HG02678 (cell line): ENCODE results near the gene LMO7.
"Not testable (repeated sequence)": the region's sequence is repeated elsewhere in the genome, so short reads cannot be mapped to it uniquely, and the experiment has no call there.

Experiments used
- ATAC-seq: cut with Tn5 transposase; IDR thresholded peaks from one replicate; pipeline ENCODE4 v1.9.1; 2021; ENCODE audit warnings: mild to moderate bottlenecking, moderate library complexity; ENCODE audit not compliant: unreplicated experiment

LMO7 gene

DNA sequence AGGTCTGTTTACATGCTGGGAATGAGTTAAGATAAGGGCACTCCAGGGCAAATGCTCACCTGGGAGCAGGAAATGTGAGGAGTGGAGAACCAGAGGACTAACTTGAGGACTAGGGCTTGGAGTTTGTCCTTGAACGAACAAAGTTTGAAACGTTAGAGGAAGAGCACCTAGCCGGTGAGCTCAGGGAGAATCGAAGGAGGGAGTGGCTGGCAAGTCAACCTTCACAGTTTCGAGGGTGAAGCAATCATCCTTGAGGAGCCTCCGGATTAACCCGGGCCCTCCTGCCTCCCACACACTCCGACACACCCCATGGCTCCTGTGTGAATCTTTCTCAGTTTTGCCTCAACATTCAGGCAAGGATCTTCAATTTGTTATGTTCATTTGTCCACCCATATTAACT, 58.6 kb downstream of the LMO7 start:
- no peak for ATAC-seq

GRCh38 chr13:75695908-75696307, 59.8 kb downstream of the LMO7 start:
- ATAC-seq: peak; percentile 78

DNA sequence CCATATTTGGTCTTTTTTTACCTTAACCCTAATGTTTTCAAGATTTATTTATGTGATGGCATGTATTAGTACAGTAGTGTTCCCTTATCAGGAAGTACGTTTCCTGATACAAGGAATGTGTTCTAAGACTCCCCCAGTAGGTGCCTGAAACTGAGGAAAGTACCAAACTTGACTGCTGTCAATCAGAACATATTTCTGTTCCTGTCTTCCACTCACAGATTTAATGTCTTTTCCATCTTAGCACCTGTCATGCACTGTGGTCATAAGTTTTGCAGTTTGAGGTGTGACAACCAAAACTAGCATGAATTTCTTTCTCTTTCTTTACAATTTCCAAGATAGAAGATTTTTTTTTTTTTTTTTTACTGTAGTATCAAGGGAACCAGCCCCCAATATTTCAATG, 62.9 kb downstream of the LMO7 start:
- no peak for ATAC-seq

- ATAC-seq: not testable (repeated sequence)
Measured at GRCh38 chr13:75699717-75700116, 63.6 kb downstream of the LMO7 start.

DNA sequence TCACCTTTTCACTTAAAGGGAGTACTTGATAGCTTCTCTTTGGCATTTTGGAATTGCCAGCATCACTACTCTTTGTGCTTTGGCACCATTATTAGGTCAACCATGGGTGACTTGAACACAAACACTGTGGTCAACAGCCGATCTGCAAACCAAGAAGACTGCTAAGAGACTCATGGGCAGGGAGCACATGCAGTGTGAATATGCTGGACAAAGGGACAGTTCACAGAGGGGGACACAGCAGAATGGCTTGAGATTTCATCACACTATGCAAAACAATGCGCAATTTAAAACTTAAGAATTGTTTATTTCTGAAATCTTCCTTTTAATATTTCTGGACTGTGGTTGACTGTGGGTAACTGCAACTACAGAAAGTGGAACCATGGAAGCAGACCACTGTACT, 64.4 kb downstream of the LMO7 start:
- ATAC-seq: no peak

DNA sequence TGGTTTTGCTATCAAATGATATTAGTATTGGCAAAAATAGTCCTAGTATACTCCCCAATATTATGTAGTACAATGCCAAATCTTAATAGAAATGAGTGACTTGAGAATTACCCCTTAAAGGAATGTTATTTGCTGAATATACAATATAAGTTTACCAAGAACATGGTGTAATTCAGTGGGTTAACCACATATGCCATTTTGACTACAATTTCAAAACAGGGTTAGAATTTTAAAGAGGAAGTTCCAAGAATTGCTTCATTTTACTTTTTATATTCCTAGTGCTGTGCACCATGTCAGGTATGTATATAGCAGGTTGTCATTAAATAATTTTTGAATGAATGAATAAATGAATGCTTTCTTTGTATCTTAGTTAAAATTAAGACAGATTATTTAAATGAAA, 66.3 kb downstream of the LMO7 start:
- no peak for ATAC-seq

- no peak for ATAC-seq
Measured at GRCh38 chr13:75703769-75704168, 67.6 kb downstream of the LMO7 start.

- ATAC-seq: no peak
Measured at GRCh38 chr13:75704194-75704926, 68.2 kb downstream of the LMO7 start.

GRCh38 chr13:75704927-75705288, 68.8 kb downstream of the LMO7 start:
- ATAC-seq: no peak

DNA sequence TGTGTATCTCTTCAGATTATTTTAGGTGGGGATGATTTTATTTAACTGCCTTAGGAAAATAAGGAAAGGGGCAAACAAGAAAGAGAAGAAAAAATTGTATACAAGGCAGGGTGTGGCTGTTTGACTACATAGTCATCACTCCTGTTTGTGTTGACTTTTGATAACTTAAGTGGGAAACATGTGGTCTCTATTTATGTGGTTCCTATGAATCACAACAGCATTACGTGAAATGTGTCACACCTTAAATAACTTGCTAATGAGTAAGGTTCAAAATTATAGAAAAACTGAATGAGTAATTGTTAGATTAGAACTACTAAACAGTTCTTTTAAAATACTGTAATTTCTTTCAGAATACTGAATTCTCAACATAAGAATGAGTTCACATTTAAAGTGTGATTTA, 69.3 kb downstream of the LMO7 start:
- ATAC-seq: no peak

- ATAC-seq: no peak
Measured at GRCh38 chr13:75705908-75706307, 69.8 kb downstream of the LMO7 start.

DNA sequence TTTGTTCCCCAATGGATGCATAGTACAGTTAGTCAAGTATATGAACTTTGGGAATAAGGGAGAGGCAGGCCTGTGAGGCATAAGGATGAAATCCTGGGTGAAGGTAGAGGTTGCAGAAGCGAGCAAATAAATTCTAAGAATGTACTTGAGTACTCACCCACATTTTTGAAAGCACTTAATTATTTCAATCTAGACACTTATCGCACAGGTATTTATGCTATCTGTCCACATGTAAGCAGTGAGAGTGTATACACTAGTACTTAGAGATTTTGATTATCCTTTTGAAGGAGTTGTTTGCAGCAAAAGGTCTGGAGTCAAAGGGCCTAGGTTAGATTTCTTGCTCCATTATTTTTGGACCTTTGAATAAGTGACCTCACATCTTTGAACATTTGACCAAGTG, 77.7 kb downstream of the LMO7 start:
- ATAC-seq: no peak

DNA sequence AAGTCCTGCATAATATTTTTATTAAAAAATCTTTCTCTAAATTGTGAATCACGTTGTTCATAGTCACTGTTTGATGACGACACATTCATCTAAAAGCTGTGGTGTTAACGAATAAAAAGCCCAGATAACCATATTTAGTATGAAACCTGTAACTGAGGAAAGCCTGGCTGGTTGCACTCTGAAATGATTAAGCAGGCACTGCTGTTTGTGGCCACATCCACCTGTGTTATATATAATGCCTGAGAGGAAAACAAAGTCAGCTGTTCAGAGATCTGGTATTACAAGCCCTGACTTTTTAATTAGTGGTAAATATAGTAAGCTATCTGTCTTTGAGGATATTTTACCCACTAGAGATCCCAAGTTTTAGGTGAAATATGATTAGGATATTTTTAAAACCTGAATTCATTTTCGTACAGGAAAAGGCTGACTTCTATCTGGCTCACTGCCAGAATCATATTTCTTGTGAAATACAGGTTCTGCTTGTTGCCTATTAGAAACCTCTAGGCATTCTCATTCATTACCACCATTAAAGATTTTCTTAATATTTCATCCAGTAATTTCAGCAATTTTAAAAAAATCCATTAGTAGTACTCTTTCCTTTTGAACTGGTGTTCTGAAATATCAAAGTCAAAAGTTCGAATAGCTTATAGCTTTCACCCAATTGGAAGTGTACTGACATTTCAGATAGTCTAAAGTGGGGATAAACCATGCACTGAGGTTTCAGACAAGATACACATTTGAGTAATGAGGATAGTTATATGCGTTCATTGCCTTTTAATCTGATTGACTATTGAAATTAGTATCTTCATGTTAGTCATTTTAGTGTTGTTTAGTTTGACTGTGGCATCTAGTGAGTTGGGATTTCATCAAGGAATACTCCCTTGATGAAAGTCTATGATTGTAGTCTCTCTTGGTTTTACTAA, 79.7 kb downstream of the LMO7 start:
- ATAC-seq: peak; percentile 97

- no peak for ATAC-seq
Measured at GRCh38 chr13:75717525-75717924, 81.4 kb downstream of the LMO7 start.

GRCh38 chr13:75721307-75721706, 85.2 kb downstream of the LMO7 start:
- no peak for ATAC-seq

- ATAC-seq: no peak
Measured at GRCh38 chr13:75723901-75724300, 87.8 kb downstream of the LMO7 start.

GRCh38 chr13:75724752-75725517, 88.8 kb downstream of the LMO7 start:
- ATAC-seq: no peak

DNA sequence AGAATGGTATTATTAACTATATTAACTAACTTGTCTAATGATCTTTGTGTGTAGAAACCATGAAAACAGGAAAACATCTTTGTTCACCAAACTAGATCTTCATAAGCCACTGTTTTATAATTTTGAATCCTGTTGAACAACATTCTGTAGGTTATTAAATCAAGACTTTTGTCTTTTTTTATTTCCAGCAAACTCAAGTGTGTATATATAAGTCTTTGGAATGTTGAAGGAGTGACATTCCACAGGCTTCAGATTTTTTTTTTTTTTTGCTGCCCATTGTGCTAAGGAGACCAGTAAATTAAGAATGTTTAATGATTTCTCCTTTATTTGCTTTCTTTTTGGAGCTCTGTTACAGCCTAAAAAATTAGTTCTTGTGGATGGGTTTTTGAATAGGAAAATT, 89.6 kb downstream of the LMO7 start:
- ATAC-seq: no peak

GRCh38 chr13:75726306-75726705, 90.2 kb downstream of the LMO7 start:
- no peak for ATAC-seq

DNA sequence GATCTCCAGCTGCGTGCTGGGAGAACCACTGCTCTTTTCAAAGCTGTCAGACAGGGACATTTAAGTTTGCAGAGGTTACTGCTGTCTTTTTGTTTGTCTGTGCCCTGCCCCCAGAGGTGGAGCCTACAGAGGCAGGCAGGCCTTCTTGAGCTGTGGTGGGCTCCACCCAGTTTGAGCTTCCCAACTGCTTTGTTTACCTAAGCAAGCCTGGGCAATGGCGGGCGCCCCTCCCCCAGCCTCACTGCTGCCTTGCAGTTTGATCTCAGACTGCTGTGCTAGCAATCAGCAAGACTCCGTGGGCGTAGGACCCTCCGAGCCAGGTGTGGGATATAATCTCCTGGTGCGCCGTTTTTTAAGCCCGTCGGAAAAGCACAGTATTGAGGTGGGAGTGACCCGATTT, 97.0 kb downstream of the LMO7 start:
- not testable (repeated sequence) for ATAC-seq

DNA sequence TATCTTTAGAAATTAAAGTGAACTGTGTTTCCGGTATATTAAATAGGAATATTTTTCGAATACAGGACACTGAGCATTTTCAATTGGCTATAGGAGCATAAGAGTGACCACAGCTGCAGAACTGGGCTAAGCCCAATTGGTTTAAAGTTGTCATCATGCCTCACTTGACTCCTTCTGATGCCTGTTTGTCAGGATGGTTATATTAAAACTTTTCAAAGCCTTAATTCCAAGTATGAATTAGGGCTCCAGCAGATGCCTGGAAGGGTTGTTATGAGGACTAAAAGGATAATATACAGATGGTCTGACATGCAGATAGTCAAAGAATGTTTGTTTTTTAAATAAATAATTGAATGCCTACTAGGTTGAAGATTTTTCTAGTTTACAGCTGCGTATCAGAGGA, 100.0 kb downstream of the LMO7 start:
- no peak for ATAC-seq

- no peak for ATAC-seq
Measured at GRCh38 chr13:75738841-75739240, 102.7 kb downstream of the LMO7 start.
